AG09309 (cell line): ENCODE results near the gene MARCHF3.

Experiments
- DNase-seq: peaks from one replicate; pipeline ENCODE4 v3.0.0-alpha.2; 2010; ENCODE audit warnings: low read depth
- H3K4me3 ChIP-seq: 2 replicates; pipeline ENCODE4 v1.5.1; 2011; ENCODE audit warnings: mild to moderate bottlenecking, low read depth, low read length, moderate library complexity; ENCODE audit not compliant: control insufficient read depth
- CTCF ChIP-seq: IDR thresholded peaks from 2 replicates; pipeline ENCODE4 v1.5.1; 2011; ENCODE audit warnings: mild to moderate bottlenecking, low read depth, low read length, inconsistent platforms; ENCODE audit not compliant: insufficient read depth, control insufficient read depth; ENCODE audit errors: missing control alignments

MARCHF3 gene

GRCh38 chr5:126972062-126972895 lies 58.1 kb downstream of the MARCHF3 start:
- TF ChIP-seq CTCF = no peak
- DNase-seq = no peak
- no peak overlapping the region for H3K4me3 ChIP-seq

GRCh38 chr5:126971455-126972031 lies 58.8 kb downstream of the MARCHF3 start:
- DNase-seq = no peak
- no peak for TF ChIP-seq CTCF
- no peak overlapping the region for H3K4me3 ChIP-seq

- TF ChIP-seq CTCF = no peak
- H3K4me3 ChIP-seq = no peak overlapping the region
- peak; percentile 38 for DNase-seq
Observed at GRCh38 chr5:126970517-126971017, 59.8 kb downstream of the MARCHF3 start.

GRCh38 chr5:126969548-126969947 lies 60.8 kb downstream of the MARCHF3 start:
- TF ChIP-seq CTCF = no peak
- no peak overlapping the region for H3K4me3 ChIP-seq
- DNase-seq = no peak

GRCh38 chr5:126967808-126968466 lies 62.4 kb downstream of the MARCHF3 start:
- no peak for TF ChIP-seq CTCF
- peak; percentile 21 for DNase-seq
- no peak overlapping the region for H3K4me3 ChIP-seq

GRCh38 chr5:126965487-126965886 lies 64.9 kb downstream of the MARCHF3 start:
- no peak for DNase-seq
- no peak overlapping the region for H3K4me3 ChIP-seq
- no peak for TF ChIP-seq CTCF
